Neural cell (in vitro differentiated cells): ENCODE measurements around the gene PTPRK. TPM values are rescaled to one million over a fixed set of nuclear protein-coding genes. Genes with fewer than 3 reads are reported as not detected.
"Not testable (repeated sequence)": the region's sequence is repeated elsewhere in the genome, so short reads cannot be mapped to it uniquely, and the experiment has no call there.

ENCODE experiments used
- H2AFZ ChIP-seq: fragments of 200-600, 300-800 bp; sonication (generic), shearing (Covaris generic); 2 replicates; pipeline ENCODE4 v1.6.0; 2014; ENCODE audit warnings: low read depth, mild to moderate bottlenecking, antibody characterized with exemption, low read length, moderate library complexity
- H3F3A ChIP-seq: fragments of 200-600 bp; shearing (Covaris generic); 2 replicates; pipeline ENCODE4 v1.6.1; 2016; ENCODE audit warnings: mild to moderate bottlenecking, moderate library complexity, mixed read lengths, antibody characterized with exemption, low read length; ENCODE audit not compliant: insufficient read depth, poor library complexity, severe bottlenecking
- H3K27ac ChIP-seq: fragments of 200-600, 300-800 bp; sonication (generic), shearing (Covaris generic); 2 replicates; pipeline ENCODE4 v1.5.1; 2014; ENCODE audit warnings: mild to moderate bottlenecking, low read length, moderate library complexity
- H3K27me3 ChIP-seq: fragments of 300-800, 200-600 bp; sonication (generic), shearing (Covaris generic); 2 replicates; pipeline ENCODE4 v1.6.0; 2014; ENCODE audit warnings: mild to moderate bottlenecking, low read depth, low read length, moderate library complexity; ENCODE audit not compliant: insufficient read depth
- H3K36me3 ChIP-seq: fragments of 300-800, 200-600 bp; sonication (generic), shearing (Covaris generic); 2 replicates; pipeline ENCODE4 v1.5.1; 2014; ENCODE audit warnings: mild to moderate bottlenecking, antibody characterized with exemption, low read length, moderate library complexity; ENCODE audit not compliant: insufficient read depth
- H3K4me2 ChIP-seq: fragments of 300-800, 200-600 bp; sonication (generic), shearing (Covaris generic); 2 replicates; pipeline ENCODE4 v1.6.0; 2014; ENCODE audit warnings: mild to moderate bottlenecking, low read length
- H3K4me3 ChIP-seq: fragments of 300-800, 200-600 bp; sonication (generic), shearing (Covaris generic); 2 replicates; pipeline ENCODE4 v1.5.1; 2014; ENCODE audit warnings: mild to moderate bottlenecking, low read length, moderate library complexity
- H3K79me2 ChIP-seq: fragments of 200-600 bp; shearing (Covaris generic); replicated peaks from 2 replicates; pipeline ENCODE4 v1.6.0; 2014; ENCODE audit warnings: mild to moderate bottlenecking, low read length, moderate library complexity; ENCODE audit not compliant: insufficient read depth
- H3K9ac ChIP-seq: fragments of 300-800, 200-600 bp; sonication (generic), shearing (Covaris generic); 2 replicates; pipeline ENCODE4 v1.6.1; 2016; ENCODE audit warnings: mild to moderate bottlenecking, low read length, mixed read lengths
- H3K9me2 ChIP-seq: fragments of 200-600 bp; shearing (Covaris generic); 2 replicates; pipeline ENCODE4 v1.6.1; 2016; ENCODE audit warnings: mild to moderate bottlenecking, low read length, mixed read lengths; ENCODE audit not compliant: insufficient read depth
- H3K9me3 ChIP-seq: fragments of 200-600, 300-800 bp; sonication (generic), shearing (Covaris generic); 2 replicates; pipeline ENCODE4 v1.6.1; 2016; ENCODE audit warnings: mild to moderate bottlenecking, mixed run types, low read length, moderate library complexity, mixed read lengths
- H4K20me1 ChIP-seq: fragments of 200-600 bp; shearing (Covaris generic); 2 replicates; pipeline ENCODE4 v1.6.1; 2016; ENCODE audit warnings: mild to moderate bottlenecking, mixed run types; ENCODE audit not compliant: insufficient read depth
- EP300 ChIP-seq: fragments of 450-650 bp; conservative IDR thresholded peaks from 2 replicates; pipeline ENCODE4 v1.6.1; 2014; ENCODE audit warnings: antibody characterized with exemption, mild to moderate bottlenecking, moderate library complexity; ENCODE audit not compliant: poor library complexity, severe bottlenecking
- EZH2 ChIP-seq: fragments of 200-600, 300-800 bp; shearing (Covaris generic), sonication (generic); IDR thresholded peaks from 2 replicates; pipeline ENCODE4 v1.6.1; 2014; ENCODE audit warnings: antibody characterized with exemption, low read length, borderline replicate concordance, mild to moderate bottlenecking; ENCODE audit not compliant: insufficient read depth, poor library complexity, severe bottlenecking
- MXI1 ChIP-seq: fragments of 450-650 bp; conservative IDR thresholded peaks from 2 replicates; pipeline ENCODE4 v1.6.1; 2014; ENCODE audit warnings: antibody characterized with exemption, mild to moderate bottlenecking; ENCODE audit not compliant: poor library complexity, severe bottlenecking
- POLR2AphosphoS5 ChIP-seq: IDR thresholded peaks from 2 replicates; pipeline ENCODE4 v1.6.1; 2012
- RAD21 ChIP-seq: fragments of 450-650 bp; conservative IDR thresholded peaks from 2 replicates; pipeline ENCODE4 v1.6.1; 2014; ENCODE audit warnings: antibody characterized with exemption, mild to moderate bottlenecking, moderate library complexity
- SMC3 ChIP-seq: fragments of 450-650 bp; conservative IDR thresholded peaks from 2 replicates; pipeline ENCODE4 v1.6.1; 2014; ENCODE audit warnings: antibody characterized with exemption, mild to moderate bottlenecking, moderate library complexity; ENCODE audit not compliant: poor library complexity
- TAF1 ChIP-seq: IDR thresholded peaks from 2 replicates; pipeline ENCODE4 v1.6.1; 2012; ENCODE audit warnings: low read depth
- polyA plus RNA-seq: library from polyadenylated mRNA; depleted of rRNA; stranded (reverse); fragments of >200 nt; gene quantifications from 2 replicates; pipeline ENCODE4 v1.2.3, GENCODE V29; 2014
- TF ChIP-seq, protein P1 (sequence below): fragments of 450-650 bp; IDR thresholded peaks from 2 replicates; pipeline ENCODE4 v1.5.1; 2014; ENCODE audit warnings: antibody characterized with exemption, mild to moderate bottlenecking, moderate library complexity; ENCODE audit not compliant: poor library complexity, severe bottlenecking
- TF ChIP-seq, protein P2 (sequence below): IDR thresholded peaks from 2 replicates; pipeline ENCODE4 v1.6.1; 2012; ENCODE audit warnings: borderline replicate concordance

Gene PTPRK
- polyA plus RNA-seq, 1 donor from 2014 or later: 10.4 TPM

DNA sequence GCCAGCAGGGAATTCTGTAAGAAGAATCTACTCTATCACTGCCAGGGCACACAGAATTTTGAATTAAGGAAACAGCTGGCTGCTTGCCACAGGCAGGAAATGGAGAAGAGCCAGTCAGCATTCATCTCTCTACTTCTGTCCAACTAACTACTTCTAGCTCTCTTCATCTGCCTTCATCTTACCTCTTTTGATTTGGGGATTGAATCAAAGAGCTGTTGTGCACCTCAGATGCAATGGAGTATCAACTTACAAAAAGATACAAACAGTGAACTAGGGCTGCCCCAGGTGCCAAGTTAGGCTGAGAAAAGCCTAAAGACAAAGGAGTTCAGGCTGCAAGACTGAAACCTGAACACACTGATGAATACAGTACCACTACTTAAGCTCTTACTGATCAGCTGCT lies 82.0 kb downstream of the PTPRK start:
- Histone ChIP-seq H4K20me1 (no peaks in the 10 kb centered on the region), H3K79me2 (no peaks in the 10 kb centered on the region), H3F3A (no peaks in the 10 kb centered on the region), H3K27me3 (no peaks in the 10 kb centered on the region), H3K9ac (no peak overlapping the region), H2AFZ (no peak overlapping the region), H3K27ac (no peak overlapping the region), H3K4me3 (no peak overlapping the region), H3K9me3 (no peaks in the 10 kb centered on the region), H3K9me2 (no peaks in the 10 kb centered on the region), H3K36me3 (no peaks in the 10 kb centered on the region), H3K4me2 (no peak overlapping the region)
- no peak for TF ChIP-seq TAF1
- no peak for TF ChIP-seq POLR2AphosphoS5
- no peak for TF ChIP-seq MXI1
- TF ChIP-seq, protein P1, sequence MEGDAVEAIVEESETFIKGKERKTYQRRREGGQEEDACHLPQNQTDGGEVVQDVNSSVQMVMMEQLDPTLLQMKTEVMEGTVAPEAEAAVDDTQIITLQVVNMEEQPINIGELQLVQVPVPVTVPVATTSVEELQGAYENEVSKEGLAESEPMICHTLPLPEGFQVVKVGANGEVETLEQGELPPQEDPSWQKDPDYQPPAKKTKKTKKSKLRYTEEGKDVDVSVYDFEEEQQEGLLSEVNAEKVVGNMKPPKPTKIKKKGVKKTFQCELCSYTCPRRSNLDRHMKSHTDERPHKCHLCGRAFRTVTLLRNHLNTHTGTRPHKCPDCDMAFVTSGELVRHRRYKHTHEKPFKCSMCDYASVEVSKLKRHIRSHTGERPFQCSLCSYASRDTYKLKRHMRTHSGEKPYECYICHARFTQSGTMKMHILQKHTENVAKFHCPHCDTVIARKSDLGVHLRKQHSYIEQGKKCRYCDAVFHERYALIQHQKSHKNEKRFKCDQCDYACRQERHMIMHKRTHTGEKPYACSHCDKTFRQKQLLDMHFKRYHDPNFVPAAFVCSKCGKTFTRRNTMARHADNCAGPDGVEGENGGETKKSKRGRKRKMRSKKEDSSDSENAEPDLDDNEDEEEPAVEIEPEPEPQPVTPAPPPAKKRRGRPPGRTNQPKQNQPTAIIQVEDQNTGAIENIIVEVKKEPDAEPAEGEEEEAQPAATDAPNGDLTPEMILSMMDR: no peak
- TF ChIP-seq SMC3: no peak
- no peak for TF ChIP-seq EZH2
- no peak for TF ChIP-seq EP300
- TF ChIP-seq, protein P2, sequence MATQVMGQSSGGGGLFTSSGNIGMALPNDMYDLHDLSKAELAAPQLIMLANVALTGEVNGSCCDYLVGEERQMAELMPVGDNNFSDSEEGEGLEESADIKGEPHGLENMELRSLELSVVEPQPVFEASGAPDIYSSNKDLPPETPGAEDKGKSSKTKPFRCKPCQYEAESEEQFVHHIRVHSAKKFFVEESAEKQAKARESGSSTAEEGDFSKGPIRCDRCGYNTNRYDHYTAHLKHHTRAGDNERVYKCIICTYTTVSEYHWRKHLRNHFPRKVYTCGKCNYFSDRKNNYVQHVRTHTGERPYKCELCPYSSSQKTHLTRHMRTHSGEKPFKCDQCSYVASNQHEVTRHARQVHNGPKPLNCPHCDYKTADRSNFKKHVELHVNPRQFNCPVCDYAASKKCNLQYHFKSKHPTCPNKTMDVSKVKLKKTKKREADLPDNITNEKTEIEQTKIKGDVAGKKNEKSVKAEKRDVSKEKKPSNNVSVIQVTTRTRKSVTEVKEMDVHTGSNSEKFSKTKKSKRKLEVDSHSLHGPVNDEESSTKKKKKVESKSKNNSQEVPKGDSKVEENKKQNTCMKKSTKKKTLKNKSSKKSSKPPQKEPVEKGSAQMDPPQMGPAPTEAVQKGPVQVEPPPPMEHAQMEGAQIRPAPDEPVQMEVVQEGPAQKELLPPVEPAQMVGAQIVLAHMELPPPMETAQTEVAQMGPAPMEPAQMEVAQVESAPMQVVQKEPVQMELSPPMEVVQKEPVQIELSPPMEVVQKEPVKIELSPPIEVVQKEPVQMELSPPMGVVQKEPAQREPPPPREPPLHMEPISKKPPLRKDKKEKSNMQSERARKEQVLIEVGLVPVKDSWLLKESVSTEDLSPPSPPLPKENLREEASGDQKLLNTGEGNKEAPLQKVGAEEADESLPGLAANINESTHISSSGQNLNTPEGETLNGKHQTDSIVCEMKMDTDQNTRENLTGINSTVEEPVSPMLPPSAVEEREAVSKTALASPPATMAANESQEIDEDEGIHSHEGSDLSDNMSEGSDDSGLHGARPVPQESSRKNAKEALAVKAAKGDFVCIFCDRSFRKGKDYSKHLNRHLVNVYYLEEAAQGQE: no peak
- TF ChIP-seq RAD21: no peak

DNA sequence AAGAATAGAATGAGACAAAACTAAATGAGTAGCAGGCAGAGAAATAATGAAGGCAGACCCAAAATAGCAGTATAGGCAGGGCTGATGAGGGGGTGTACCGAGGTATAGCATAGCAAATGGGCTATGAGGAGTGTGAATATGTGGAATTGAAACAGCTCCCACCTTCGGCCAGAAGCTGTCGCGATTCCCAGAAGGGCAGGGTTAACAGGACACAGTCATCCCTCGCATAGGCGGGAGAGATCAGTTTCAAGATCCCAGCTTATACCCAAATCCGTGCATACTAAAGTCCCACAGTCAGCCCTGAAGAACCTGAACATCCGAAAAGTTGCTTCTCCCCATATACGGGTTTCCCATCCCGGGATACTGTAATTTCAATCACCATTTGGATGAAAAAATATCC lies 82.7 kb downstream of the PTPRK start:
- H3K27me3 ChIP-seq: no peaks in the 10 kb centered on the region
- H3K36me3 ChIP-seq: no peaks in the 10 kb centered on the region
- no peaks in the 10 kb centered on the region for H3K9me3 ChIP-seq
- H4K20me1 ChIP-seq: no peaks in the 10 kb centered on the region
- no peaks in the 10 kb centered on the region for H3F3A ChIP-seq
- no peak overlapping the region for H2AFZ ChIP-seq
- TF ChIP-seq SMC3: no peak
- TF ChIP-seq RAD21: no peak
- TF ChIP-seq POLR2AphosphoS5: no peak
- no peak for TF ChIP-seq TAF1
- TF ChIP-seq, protein P2: no peak
- no peak for TF ChIP-seq EZH2
- TF ChIP-seq EP300: no peak
- TF ChIP-seq, protein P1: no peak
- TF ChIP-seq MXI1: no peak
- H3K9me2 ChIP-seq: no peaks in the 10 kb centered on the region
- no peaks in the 10 kb centered on the region for H3K79me2 ChIP-seq
- H3K4me2 ChIP-seq: no peak overlapping the region
- H3K9ac ChIP-seq: no peak overlapping the region
- H3K27ac ChIP-seq: no peak overlapping the region
- H3K4me3 ChIP-seq: no peak overlapping the region

DNA sequence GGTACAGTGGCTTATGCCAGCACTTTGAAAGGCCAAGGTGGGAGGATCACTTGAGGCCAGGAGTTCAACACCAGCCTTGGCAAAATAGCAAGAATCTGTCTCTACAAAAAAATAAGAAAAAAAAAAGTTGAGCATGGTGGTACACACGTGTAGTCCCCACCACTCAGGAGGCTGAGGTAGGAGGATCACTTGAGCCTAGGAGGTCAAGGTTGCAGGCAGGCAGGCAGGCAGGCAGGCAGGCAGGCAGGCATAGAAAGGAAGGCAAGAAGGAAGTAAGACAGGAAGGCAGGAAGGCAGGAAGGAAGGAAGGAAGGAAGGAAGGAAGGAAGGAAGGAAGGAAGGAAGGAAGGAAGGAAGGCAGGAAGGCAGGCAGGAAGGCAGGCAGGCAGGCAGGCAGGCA lies 85.6 kb downstream of the PTPRK start:
- H3F3A ChIP-seq, H3K4me3 ChIP-seq, H3K27ac ChIP-seq, H3K9me3 ChIP-seq, H3K4me2 ChIP-seq, H3K9me2 ChIP-seq, H3K9ac ChIP-seq, H3K79me2 ChIP-seq, H3K27me3 ChIP-seq, H4K20me1 ChIP-seq, H2AFZ ChIP-seq, H3K36me3 ChIP-seq: not testable (repeated sequence)
